Measurements from ENCODE around the gene PIGB.
A peak's percentile ranks its signal among the peaks of the same experiment; 100 is the strongest.
"Not testable (repeated sequence)": the region's sequence is repeated elsewhere in the genome, so short reads cannot be mapped to it uniquely, and the experiment has no call there.

The PIGB gene

DNA sequence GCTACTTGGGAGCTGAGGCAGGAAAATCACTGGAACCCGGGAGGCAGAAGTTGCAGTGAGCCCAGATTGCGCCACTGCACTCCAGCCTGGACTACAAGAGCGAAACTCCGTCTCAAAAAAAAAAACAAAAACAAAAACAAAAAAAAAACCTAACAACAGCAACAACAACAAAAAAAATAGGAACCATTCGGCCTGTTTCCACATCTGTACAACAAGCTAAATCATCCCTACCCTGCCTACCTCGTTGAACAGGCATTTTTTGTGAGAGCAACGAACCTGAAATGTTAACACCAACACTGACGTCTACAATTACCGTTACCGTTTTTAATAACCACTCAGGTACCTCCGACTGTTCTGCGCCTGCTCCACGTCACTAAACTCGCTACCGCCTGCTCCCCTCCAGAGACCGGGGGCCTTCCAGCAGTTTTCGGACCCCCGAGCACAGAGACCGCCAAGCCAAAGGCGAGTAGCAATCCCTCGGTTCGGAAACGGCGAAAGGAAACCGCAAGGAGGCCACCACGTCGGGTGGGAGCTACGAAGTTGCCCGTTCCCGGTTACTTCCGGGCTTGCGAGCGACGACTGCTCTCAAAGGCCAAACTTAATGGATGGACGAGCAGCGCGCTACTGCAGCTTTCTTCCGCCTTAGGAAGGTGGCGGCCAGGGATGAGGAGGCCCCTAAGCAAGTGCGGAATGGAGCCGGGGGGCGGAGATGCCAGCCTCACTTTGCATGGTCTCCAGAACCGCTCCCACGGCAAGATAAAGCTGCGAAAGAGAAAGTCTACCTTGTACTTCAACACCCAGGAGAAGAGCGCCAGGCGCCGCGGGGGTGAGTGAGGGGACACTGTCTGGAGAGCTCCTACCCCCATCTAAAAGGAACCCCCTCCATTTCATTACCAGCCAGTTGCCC is at the start of gene PIGB, which contains the start of gene PIGBOS1:
TSS of gene PIGB (plus strand) at position 635 of the 907 bp plus-strand sequence. CDS start at position 664, 29 bp downstream.
TSS of gene PIGBOS1 (minus strand) at position 536 of the 907 bp plus-strand sequence. CDS start 1,331 bp downstream, outside the sequence.
- H3K27ac Mint-ChIP-seq: peak within 1 kb of the TSS; percentile 100
- H3K9me3 Mint-ChIP-seq: no peaks in the 10 kb centered on the region
- peaks cover 64% of the 10 kb centered on the region for H3K4me1 Mint-ChIP-seq
- H3K27me3 Mint-ChIP-seq: no peaks in the 10 kb centered on the region
- peaks cover 15% of the 10 kb centered on the region for H3K36me3 Mint-ChIP-seq
- peak; percentile 96 for ATAC-seq
- H3K4me3 Mint-ChIP-seq: peak within 1 kb of the TSS; percentile 95

DNA sequence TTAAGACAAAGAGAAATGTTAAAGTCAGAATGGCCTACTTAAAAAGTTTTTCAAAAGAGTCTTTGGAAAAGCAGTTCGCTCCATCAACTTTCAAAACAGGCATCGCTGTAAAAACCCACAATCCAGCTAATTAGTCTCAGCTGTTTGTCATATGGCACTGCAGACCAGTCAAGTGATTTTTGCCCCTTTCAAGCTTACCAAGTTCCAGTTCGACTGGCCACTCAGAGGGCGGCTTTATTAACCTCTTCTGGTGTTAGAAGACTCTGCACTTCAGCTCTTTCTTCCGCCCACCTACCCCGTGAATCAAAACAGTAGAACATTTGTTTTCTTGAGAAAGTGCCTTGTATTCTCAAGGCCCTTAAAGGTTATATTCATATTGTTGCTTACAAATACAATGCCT is 48.7 kb upstream of the PIGB start:
- peaks cover 44% of the 10 kb centered on the region for H3K4me1 Mint-ChIP-seq
- H3K27ac Mint-ChIP-seq: no peak overlapping the region
- no peak for ATAC-seq
- peaks cover 39% of the 10 kb centered on the region for H3K36me3 Mint-ChIP-seq
- H3K27me3 Mint-ChIP-seq: no peaks in the 10 kb centered on the region
- H3K9me3 Mint-ChIP-seq: no peaks in the 10 kb centered on the region
- H3K4me3 Mint-ChIP-seq: no peak overlapping the region

DNA sequence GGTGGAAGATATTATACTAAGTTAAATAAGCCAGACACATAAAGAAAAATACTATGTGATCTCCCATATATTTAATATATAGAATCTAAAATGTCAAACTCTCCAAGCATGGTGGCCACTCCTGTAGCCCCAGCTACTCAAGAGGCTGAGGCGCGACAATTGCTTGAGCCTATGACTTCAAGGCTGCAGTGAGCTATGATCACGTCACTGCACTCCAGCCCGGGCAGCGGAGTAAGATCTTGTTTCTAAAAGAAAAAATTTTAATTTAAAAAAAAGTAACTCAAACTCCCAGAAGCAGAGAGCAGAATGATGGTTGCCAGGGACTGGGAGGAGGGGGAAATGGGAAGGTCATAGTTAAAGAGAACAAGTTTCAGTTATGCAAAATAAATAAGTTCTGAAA is 42.7 kb upstream of the PIGB start:
- H3K9me3 Mint-ChIP-seq: no peaks in the 10 kb centered on the region
- peaks cover 46% of the 10 kb centered on the region for H3K4me1 Mint-ChIP-seq
- H3K4me3 Mint-ChIP-seq: no peak overlapping the region
- peaks cover 8% of the 10 kb centered on the region for H3K36me3 Mint-ChIP-seq
- no peaks in the 10 kb centered on the region for H3K27me3 Mint-ChIP-seq
- H3K27ac Mint-ChIP-seq: peak overlapping the region; percentile 90
- no peak for ATAC-seq

DNA sequence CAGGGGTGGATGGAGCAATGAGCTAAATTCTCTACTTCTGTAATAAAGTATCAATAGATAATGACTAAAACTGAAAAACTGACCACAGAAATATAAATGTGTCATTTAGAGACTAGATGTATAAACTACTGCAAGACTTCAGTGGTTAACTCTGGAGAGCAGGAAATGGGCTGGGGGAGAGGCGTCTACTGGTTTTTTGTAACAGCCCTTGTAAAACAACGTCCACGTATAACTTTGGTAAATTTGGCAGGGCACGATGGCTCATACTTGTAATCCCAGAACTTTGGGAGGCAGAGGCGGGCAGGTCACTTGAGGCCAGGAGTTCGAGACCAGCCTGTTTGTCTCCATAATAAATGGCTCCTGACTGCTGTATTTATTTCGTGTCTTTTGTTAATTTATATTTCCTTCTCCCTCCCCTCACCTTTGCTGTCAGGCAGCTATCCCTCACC is 41.9 kb upstream of the PIGB start:
- peaks cover 48% of the 10 kb centered on the region for H3K4me1 Mint-ChIP-seq
- ATAC-seq: peak; percentile 84
- H3K27me3 Mint-ChIP-seq: no peaks in the 10 kb centered on the region
- H3K27ac Mint-ChIP-seq: peak overlapping the region; percentile 90
- no peaks in the 10 kb centered on the region for H3K9me3 Mint-ChIP-seq
- peak overlapping the region; percentile 21 for H3K4me3 Mint-ChIP-seq
- peaks cover 8% of the 10 kb centered on the region for H3K36me3 Mint-ChIP-seq

DNA sequence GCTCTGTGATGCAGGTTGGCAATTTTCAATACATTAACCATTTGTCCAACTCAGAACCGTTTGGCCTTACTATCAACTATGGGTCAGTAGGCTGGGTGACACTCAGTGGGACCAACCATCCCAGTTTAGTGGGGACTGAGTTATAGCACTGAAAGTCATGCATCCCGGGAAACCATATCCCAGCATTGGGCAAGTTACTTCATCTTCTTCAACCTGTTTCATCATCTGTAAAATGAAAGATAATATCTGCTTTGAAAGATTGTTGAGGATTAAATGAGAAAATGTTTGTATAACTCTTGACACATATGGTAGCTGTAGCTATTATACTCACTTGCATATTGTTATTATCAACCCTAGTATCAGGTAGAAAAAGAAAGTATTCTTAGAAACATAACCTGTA is 41.3 kb upstream of the PIGB start:
- H3K4me3 Mint-ChIP-seq: no peak overlapping the region
- ATAC-seq: no peak
- peak overlapping the region; percentile 90 for H3K27ac Mint-ChIP-seq
- no peaks in the 10 kb centered on the region for H3K27me3 Mint-ChIP-seq
- H3K4me1 Mint-ChIP-seq: peaks cover 51% of the 10 kb centered on the region
- peaks cover 8% of the 10 kb centered on the region for H3K36me3 Mint-ChIP-seq
- H3K9me3 Mint-ChIP-seq: no peaks in the 10 kb centered on the region

DNA sequence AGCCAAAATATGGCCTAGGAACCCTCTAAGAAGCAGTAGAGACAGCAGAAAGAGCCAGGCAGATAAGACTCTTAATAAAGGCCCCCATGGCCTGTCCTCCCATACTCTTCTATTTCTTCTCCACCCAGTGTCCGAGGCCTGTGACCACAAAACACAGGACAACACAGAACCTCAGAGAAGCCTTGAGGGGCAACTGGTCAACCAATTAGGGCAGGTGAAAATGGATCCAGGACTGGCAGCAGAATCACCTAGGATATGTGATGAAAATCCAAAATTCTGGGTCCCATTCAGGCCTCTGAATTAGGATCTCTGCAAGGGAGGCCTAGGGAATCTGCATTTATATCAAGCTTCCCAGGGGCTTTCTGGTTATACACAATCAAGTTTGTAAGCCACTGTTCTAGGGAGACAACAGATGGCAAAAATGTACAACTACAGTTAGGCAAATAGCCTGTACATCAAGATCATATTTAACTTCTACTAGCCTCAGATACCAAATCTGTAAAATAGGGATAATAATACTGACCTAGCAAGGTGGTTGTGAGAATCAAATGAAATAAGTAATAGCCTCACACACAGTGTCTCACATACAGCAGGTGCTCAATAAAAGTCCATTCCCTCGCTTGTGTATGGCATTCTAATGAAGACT is 39.8 kb upstream of the PIGB start:
- Mint-ChIP-seq H3K9me3 (no peaks in the 10 kb centered on the region), H3K4me3 (no peak overlapping the region), H3K27me3 (no peaks in the 10 kb centered on the region), H3K27ac (peak overlapping the region; percentile 84), H3K36me3 (peaks cover under 1% of the 10 kb centered on the region), H3K4me1 (peaks cover 51% of the 10 kb centered on the region)
- no peak for ATAC-seq

DNA sequence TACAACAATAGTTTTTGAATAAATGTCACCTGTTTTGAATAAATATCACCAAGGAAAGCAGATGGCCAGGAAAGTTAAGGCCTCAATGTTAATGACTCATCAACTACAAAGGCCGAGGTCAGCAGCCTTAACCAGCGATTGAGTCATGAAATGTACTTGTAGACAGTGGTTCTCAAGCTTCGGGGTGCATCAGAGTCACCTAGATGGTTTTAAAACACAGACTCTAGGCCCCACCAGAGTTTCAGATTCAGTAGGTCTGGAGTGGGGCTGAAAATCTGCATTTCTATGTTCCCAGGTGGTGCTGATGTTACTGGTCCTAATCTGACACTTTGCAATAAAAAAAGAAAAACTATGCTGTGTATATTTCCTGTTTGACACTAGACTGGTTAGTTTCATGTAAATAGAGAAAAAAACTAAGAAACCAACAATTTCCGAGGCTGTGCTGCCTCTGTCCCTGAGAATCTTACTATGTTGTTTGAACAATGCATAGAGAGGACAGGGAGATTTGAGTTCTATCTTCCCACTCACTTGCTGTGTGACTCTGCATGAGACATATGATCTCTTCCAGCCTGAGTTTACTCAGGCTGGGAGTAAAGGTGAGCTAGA is 39.2 kb upstream of the PIGB start:
- Mint-ChIP-seq H3K36me3 (no peaks in the 10 kb centered on the region), H3K9me3 (no peaks in the 10 kb centered on the region), H3K27me3 (no peaks in the 10 kb centered on the region), H3K27ac (peak overlapping the region; percentile 84), H3K4me1 (peaks cover 58% of the 10 kb centered on the region), H3K4me3 (no peak overlapping the region)
- ATAC-seq: peak; percentile 80

DNA sequence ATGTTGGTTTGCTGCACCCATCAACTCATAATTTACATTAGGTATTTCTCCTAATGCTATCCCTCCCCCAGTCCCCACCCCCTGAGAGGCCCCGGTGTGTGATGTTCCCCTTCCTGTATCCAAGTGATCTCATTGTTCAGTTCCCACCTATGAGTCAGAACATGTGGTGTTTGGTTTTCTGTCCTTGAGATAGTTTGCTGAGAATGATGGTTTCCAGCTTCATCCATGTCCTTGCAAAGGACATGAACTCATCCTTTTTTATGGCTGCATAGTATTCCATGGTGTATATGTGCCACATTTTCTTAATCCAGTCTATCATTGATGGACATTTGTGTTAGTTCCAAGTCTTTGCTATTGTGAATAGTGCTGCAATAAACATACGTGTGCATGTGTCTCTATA is 38.4 kb upstream of the PIGB start:
- not testable (repeated sequence) for H3K4me3 Mint-ChIP-seq, H3K9me3 Mint-ChIP-seq, ATAC-seq, H3K36me3 Mint-ChIP-seq, H3K27me3 Mint-ChIP-seq
- peaks cover 58% of the 10 kb centered on the region for H3K4me1 Mint-ChIP-seq
- peak overlapping the region; percentile 84 for H3K27ac Mint-ChIP-seq

DNA sequence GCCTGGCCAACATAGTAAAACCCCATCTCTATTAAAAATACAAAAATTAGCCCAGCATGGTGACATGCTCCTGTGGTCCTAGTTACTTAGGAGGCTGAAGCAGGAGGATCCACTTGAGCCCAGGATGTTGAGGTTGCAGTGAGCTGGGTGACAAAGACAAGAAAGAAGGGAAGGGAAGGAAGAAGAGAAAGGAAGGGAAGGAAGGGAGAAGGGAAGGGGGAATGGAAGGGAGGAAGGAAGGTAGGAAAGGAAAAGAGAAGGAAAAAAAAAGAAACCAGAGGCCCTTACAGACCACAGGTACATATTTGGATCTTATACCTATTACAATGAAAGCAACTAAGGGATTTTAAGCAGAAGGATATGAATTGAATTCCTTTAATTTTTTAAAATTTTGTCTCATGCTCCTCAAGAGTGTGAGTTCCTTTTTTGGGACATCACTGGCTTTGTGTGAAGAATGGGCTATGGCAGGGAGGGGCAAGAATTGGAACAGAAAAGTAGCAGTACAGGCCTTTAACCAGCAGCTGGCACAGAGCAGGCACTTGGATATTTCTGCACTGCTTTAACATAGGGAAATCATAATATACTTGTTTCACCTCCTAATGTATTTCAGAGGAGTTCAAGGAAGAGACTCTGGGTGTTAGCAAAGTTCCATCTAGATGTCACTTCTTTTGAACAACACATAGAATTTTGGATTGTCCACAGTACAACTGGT is 37.3 kb upstream of the PIGB start:
- Mint-ChIP-seq H3K36me3 (no peaks in the 10 kb centered on the region), H3K4me1 (peaks cover 63% of the 10 kb centered on the region), H3K27ac (peak overlapping the region; percentile 27), H3K4me3 (no peak overlapping the region), H3K27me3 (no peaks in the 10 kb centered on the region), H3K9me3 (no peaks in the 10 kb centered on the region)
- no peak for ATAC-seq

DNA sequence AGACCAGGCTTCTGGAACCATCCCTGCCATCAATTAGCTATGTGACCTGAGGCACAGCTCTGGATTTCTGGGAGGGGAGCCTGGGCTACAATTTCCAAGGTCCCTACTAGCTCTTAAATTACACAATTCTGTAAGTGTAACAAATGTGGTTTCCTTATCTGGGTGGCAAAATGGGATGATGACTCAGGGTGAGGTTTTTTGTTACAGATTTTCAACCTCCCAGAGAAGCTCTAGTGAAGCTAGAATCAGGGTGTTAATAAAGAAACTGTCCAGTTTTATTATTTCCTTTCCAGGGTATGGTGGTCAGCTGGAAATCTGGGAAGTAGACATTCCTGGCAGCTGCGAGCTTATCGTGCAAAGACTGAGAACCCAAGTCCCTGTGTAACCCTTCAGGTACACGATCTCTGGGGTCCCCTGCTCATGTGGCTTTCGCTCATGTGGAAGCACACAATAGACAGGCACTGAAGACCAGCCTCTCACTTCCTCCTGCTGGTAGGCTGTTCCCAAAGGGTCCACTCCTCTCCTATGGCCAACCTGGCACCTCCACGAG is 36.7 kb upstream of the PIGB start:
- Mint-ChIP-seq H3K36me3 (no peaks in the 10 kb centered on the region), H3K27me3 (no peaks in the 10 kb centered on the region), H3K27ac (peak overlapping the region; percentile 27), H3K4me3 (no peak overlapping the region), H3K4me1 (peaks cover 62% of the 10 kb centered on the region), H3K9me3 (no peaks in the 10 kb centered on the region)
- ATAC-seq: no peak

DNA sequence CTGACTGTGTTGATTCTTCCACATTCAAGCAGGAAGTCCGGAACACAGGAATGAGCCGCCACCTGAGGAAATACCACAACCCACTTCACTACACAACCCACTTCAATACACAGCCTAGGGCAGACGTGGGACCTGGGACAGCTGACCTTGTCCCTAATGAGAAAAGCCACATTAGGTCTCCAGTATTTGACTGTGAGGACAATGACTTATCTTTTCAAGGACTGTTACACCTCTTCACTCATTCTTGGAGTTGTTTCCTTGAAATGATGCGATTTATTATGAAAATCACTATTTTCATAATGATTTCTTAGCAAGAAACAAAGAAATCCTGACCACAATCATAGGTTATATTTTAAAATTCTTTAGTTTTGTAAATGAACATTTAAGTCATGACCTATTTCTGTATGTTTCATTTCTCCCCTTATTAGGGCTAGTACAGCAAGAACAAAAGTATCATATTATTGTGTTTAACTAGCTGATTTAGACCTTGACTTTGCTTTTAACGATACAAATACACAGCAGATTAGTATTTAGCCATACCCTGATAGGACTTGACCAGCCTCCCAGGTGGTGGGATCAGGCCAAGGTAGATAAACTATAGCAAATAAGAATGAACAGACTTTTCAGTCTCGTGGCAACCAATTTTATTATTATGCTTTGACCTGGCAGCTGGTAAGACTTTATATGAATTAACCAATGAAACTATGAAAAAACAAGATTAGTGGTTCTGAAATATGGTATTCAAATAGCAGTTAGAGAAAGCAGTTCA is 35.5 kb upstream of the PIGB start:
- no peak for ATAC-seq
- Mint-ChIP-seq H3K36me3 (no peaks in the 10 kb centered on the region), H3K4me3 (no peak overlapping the region), H3K4me1 (peaks cover 63% of the 10 kb centered on the region), H3K9me3 (no peaks in the 10 kb centered on the region), H3K27me3 (no peaks in the 10 kb centered on the region), H3K27ac (peak overlapping the region; percentile 27)

DNA sequence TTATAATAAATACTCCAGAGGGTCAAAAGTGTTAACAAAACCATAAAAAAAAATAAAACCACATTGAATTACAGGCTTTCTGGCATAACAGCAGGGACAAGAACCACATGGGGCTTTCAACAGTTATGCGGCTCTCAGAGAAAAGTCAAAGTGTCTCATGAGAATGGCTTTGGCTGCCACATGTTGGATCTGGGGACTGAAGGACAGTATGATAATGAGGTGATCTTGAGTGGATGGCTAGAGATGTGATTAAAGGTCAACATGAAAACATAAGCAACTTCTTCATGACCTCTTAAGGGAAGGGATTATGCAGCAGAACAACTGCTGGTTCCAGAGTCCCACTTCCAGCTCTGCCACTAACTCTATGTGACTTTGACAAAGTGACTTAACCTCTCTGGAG is 34.6 kb upstream of the PIGB start:
- Mint-ChIP-seq H3K36me3 (no peaks in the 10 kb centered on the region), H3K4me1 (peaks cover 60% of the 10 kb centered on the region), H3K27ac (no peak overlapping the region), H3K27me3 (no peaks in the 10 kb centered on the region), H3K9me3 (no peaks in the 10 kb centered on the region), H3K4me3 (no peak overlapping the region)
- ATAC-seq: no peak

DNA sequence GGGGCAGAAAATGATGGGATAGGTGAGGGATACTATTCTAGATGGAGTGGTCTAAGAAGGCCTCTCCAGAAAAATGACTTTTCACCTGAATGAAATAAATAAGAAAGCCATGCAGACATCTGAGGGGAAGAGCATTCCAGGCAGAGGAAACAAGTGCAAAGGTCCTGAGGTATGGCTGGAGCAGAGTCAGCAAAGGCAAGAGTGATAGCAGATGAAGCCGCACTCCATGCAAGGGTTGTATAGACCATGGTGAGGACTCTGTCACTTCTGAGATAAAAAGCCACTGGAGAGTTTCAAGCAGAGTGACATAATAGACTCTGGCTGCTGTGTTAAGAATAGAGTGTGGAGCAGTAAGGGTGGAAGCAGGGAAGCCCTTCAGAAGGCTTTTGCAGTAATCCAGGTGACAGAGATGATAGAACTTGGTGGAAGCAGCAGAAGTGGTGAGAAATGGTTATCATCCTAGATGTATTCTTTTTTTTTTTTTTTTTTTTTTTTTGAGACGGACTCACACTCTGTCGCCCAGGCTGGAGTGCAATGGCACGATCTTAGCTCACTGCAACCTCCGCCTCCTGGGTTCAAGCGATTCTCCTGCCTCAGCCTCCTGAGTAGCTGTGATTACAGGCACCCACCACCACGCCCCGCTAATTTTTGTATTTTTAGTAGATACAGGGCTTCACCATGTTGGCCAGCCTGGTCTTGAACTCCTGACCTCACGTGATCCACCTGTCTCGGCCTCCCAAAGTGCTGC is 32.4 kb upstream of the PIGB start:
- ATAC-seq, H3K27ac Mint-ChIP-seq, H3K27me3 Mint-ChIP-seq, H3K9me3 Mint-ChIP-seq, H3K4me3 Mint-ChIP-seq, H3K36me3 Mint-ChIP-seq: not testable (repeated sequence)
- H3K4me1 Mint-ChIP-seq: peaks cover 56% of the 10 kb centered on the region

Data from stimulated activated memory B cell treated with anti-CD40 and anti-IgM and Interleukin-4, amounts not matched to agents 10 μg/mL and 1 μg/mL and 100 μg/mL, for 72 hours (primary cell).